IMR-90 (cell line): ENCODE results near the gene MIS18A. TPM values are rescaled to one million over a fixed set of nuclear protein-coding genes. Genes with fewer than 3 reads are reported as not detected.
A peak's percentile ranks its signal among the peaks of the same experiment; 100 is the strongest.

ENCODE experiments used
- ATAC-seq: fragments of 200-7000 bp; cut with Tn5 transposase; 2 replicates; pipeline ENCODE4 v1.9.1; 2020; ENCODE audit warnings: low read depth, mild to moderate bottlenecking, moderate library complexity
- BruUV-seq: library from RNA; stranded (reverse); fragments of 400-500 nt; replicated peaks from 2 replicates; lab custom pipeline; 2021; lab: Mats Ljungman, UMichigan
- CTCF ChIA-PET: fragments of 300-600 bp; formaldehyde crosslinking; extraction: SDS; loops from one replicate; lab custom pipeline; 2021; ENCODE audit warnings: antibody characterized with exemption; lab: Yijun Ruan, JAX
- POLR2A ChIA-PET: fragments of 300-600 bp; sonication (Branson Sonifier 250); formaldehyde crosslinking; loops from one replicate; lab custom pipeline; 2022; ENCODE audit warnings: antibody characterized with exemption; ENCODE audit not compliant: unreplicated experiment; lab: Charles Lee
- DNase-seq: peaks from one replicate; pipeline ENCODE4 v3.0.0; 2013
- H2AFZ ChIP-seq: replicated peaks from 2 replicates; pipeline ENCODE3; 2013; ENCODE audit warnings: low read length, mild to moderate bottlenecking; ENCODE audit not compliant: poor library complexity
- H2AK5ac ChIP-seq: 2 replicates; pipeline ENCODE4 v1.6.1; 2013; ENCODE audit warnings: low read depth, low read length, inconsistent platforms
- H2AK9ac ChIP-seq: replicated peaks from 2 replicates; pipeline ENCODE3; 2013; ENCODE audit warnings: mild to moderate bottlenecking, low read depth, low read length, moderate library complexity; ENCODE audit not compliant: poor library complexity
- H2BK120ac ChIP-seq: 2 replicates; pipeline ENCODE4 v1.6.1; 2013; ENCODE audit warnings: low read depth, low read length, inconsistent platforms
- H2BK15ac ChIP-seq: 3 replicates; pipeline ENCODE4 v1.6.1; 2013; ENCODE audit warnings: low read depth, low read length, inconsistent platforms
- H2BK20ac ChIP-seq: 2 replicates; pipeline ENCODE4 v1.6.1; 2013; ENCODE audit warnings: low read depth, mild to moderate bottlenecking, inconsistent platforms, low read length, moderate library complexity
- H2BK5ac ChIP-seq: 2 replicates; pipeline ENCODE4 v1.6.1; 2013; ENCODE audit warnings: mild to moderate bottlenecking, low read depth, low read length, inconsistent platforms; ENCODE audit not compliant: poor library complexity, severe bottlenecking
- H3K14ac ChIP-seq: replicated peaks from 2 replicates; pipeline ENCODE4 v1.6.1; 2013; ENCODE audit warnings: low read depth, low read length, inconsistent platforms
- H3K18ac ChIP-seq: 2 replicates; pipeline ENCODE4 v1.6.1; 2013; ENCODE audit warnings: low read depth, low read length, control low read depth
- H3K23ac ChIP-seq: 2 replicates; pipeline ENCODE4 v1.6.1; 2013; ENCODE audit warnings: low read depth, low read length, inconsistent platforms
- H3K27ac ChIP-seq: 2 replicates; pipeline ENCODE4 v1.5.1; 2013; ENCODE audit warnings: mild to moderate bottlenecking, control low read depth, low read length; ENCODE audit not compliant: insufficient read depth
- H3K27me3 ChIP-seq: 2 replicates; pipeline ENCODE4 v1.6.1; 2013; ENCODE audit warnings: low read length; ENCODE audit not compliant: control insufficient read depth, insufficient read depth
- H3K36me3 ChIP-seq: 2 replicates; pipeline ENCODE4 v1.6.1; 2013; ENCODE audit warnings: low read length, mixed read lengths; ENCODE audit not compliant: control insufficient read depth, insufficient read depth
- H3K4ac ChIP-seq: 2 replicates; pipeline ENCODE4 v1.6.1; 2013; ENCODE audit warnings: low read depth, low read length, inconsistent platforms
- H3K4me1 ChIP-seq: 2 replicates; pipeline ENCODE4 v1.6.1; 2013; ENCODE audit warnings: low read length, mixed read lengths; ENCODE audit not compliant: control insufficient read depth, insufficient read depth
- H3K4me2 ChIP-seq: 2 replicates; pipeline ENCODE4 v1.6.1; 2013; ENCODE audit warnings: low read depth, mild to moderate bottlenecking, control low read depth, low read length, moderate library complexity
- H3K4me3 ChIP-seq: 2 replicates; pipeline ENCODE4 v1.5.1; 2013; ENCODE audit warnings: low read depth, mild to moderate bottlenecking, control low read depth, low read length, moderate library complexity; ENCODE audit not compliant: insufficient read depth
- H3K56ac ChIP-seq: 2 replicates; pipeline ENCODE4 v1.6.1; 2013; ENCODE audit warnings: low read length, inconsistent platforms; ENCODE audit not compliant: insufficient read depth; ENCODE audit errors: extremely low read depth
- H3K79me1 ChIP-seq, 2 experiments: 2 replicates each; pipeline ENCODE4 v1.6.1; 2013; ENCODE audit warnings: low read length in 2 of 2, inconsistent platforms in 1 of 2, low read depth in 1 of 2
- H3K9ac ChIP-seq: 2 replicates; pipeline ENCODE4 v1.6.1; 2013; ENCODE audit warnings: low read depth, low read length, control low read depth
- H3K9me1 ChIP-seq: 2 replicates; pipeline ENCODE4 v1.6.1; 2013; ENCODE audit warnings: low read length, inconsistent platforms; ENCODE audit not compliant: insufficient read depth
- H3K9me3 ChIP-seq: 2 replicates; pipeline ENCODE4 v1.6.1; 2013; ENCODE audit warnings: low read length; ENCODE audit not compliant: control insufficient read depth, insufficient read depth
- H4K20me1 ChIP-seq: 2 replicates; pipeline ENCODE4 v1.6.1; 2013; ENCODE audit warnings: low read length, inconsistent platforms; ENCODE audit not compliant: insufficient read depth
- H4K5ac ChIP-seq: 2 replicates; pipeline ENCODE4 v1.6.1; 2013; ENCODE audit warnings: mild to moderate bottlenecking, low read depth, low read length, control low read depth
- H4K8ac ChIP-seq, 2 experiments: 2 replicates each; pipeline ENCODE4 v1.6.1; 2013; ENCODE audit warnings: low read depth in 2 of 2, low read length in 2 of 2, control low read depth in 1 of 2, inconsistent platforms in 1 of 2
- H4K91ac ChIP-seq: 2 replicates; pipeline ENCODE4 v1.6.1; 2013; ENCODE audit warnings: low read depth, low read length, inconsistent platforms; ENCODE audit not compliant: insufficient read depth
- BHLHE40 ChIP-seq: fragments of 150-350 bp; IDR thresholded peaks from 2 replicates; pipeline ENCODE4 v1.6.1; 2016; ENCODE audit warnings: mild to moderate bottlenecking, low read depth, low read length
- CEBPB ChIP-seq: IDR thresholded peaks from 2 replicates; pipeline ENCODE4 v1.6.1; 2012; ENCODE audit warnings: low read depth, low read length, improper control_type of control experiment
- CHD1 ChIP-seq: IDR thresholded peaks from 2 replicates; pipeline ENCODE4 v1.6.1; 2012; ENCODE audit warnings: low read depth, low read length, improper control_type of control experiment
- CTCF ChIP-seq: conservative IDR thresholded peaks from 2 replicates; pipeline ENCODE4 v1.5.1; 2012; ENCODE audit warnings: mild to moderate bottlenecking, low read depth, low read length, improper control_type of control experiment
- ELK1 ChIP-seq: fragments of 150-350 bp; IDR thresholded peaks from 2 replicates; pipeline ENCODE4 v1.6.1; 2016; ENCODE audit warnings: low read depth, mild to moderate bottlenecking, low read length, moderate library complexity, borderline replicate concordance
- FOS ChIP-seq: fragments of 150-350 bp; IDR thresholded peaks from 2 replicates; pipeline ENCODE4 v1.6.1; 2016; ENCODE audit warnings: low read depth, low read length
- MXI1 ChIP-seq: IDR thresholded peaks from 2 replicates; pipeline ENCODE4 v1.6.1; 2012; ENCODE audit warnings: low read depth, mild to moderate bottlenecking, low read length, moderate library complexity, borderline replicate concordance
- NFE2L2 ChIP-seq: fragments of 150-350 bp; IDR thresholded peaks from 2 replicates; pipeline ENCODE4 v1.6.1; 2016; ENCODE audit warnings: low read depth, mild to moderate bottlenecking, low read length
- POLR2A ChIP-seq: IDR thresholded peaks from 2 replicates; pipeline ENCODE4 v1.6.1; 2012; ENCODE audit warnings: mild to moderate bottlenecking, low read depth, low read length
- RAD21 ChIP-seq: IDR thresholded peaks from 2 replicates; pipeline ENCODE4 v1.6.1; 2012; ENCODE audit warnings: low read length, improper control_type of control experiment
- RCOR1 ChIP-seq: IDR thresholded peaks from 2 replicates; pipeline ENCODE4 v1.6.1; 2012; ENCODE audit warnings: mild to moderate bottlenecking, low read length, improper control_type of control experiment; ENCODE audit not compliant: insufficient replicate concordance
- RFX5 ChIP-seq: IDR thresholded peaks from 2 replicates; pipeline ENCODE4 v1.8.0; 2012; ENCODE audit warnings: low read depth, mild to moderate bottlenecking, low read length, moderate library complexity
- SMC3 ChIP-seq: fragments of 150-350 bp; IDR thresholded peaks from 2 replicates; pipeline ENCODE4 v1.6.1; 2016; ENCODE audit warnings: low read depth, mild to moderate bottlenecking, antibody characterized with exemption, low read length, moderate library complexity
- USF2 ChIP-seq: fragments of 150-350 bp; IDR thresholded peaks from 2 replicates; pipeline ENCODE4 v1.6.1; 2017; ENCODE audit warnings: mild to moderate bottlenecking, antibody characterized with exemption, low read length, low read depth
- WGBS, 2 experiments: methylation state at CpG; one replicate each; pipeline versions ENCODE4 v1.1.5 to v1.1.7; 2013; ENCODE audit warnings: missing lambda C conversion rate in 2 of 2; ENCODE audit not compliant: insufficient read length in 1 of 2; ENCODE audit errors: extremely low coverage in 2 of 2; 5-methylcytosine and 5-hydroxymethylcytosine counted together
- dilution Hi-C: fragments of 300-500 bp; cut with HindIII; formaldehyde crosslinking; loops from one replicate; pipeline ENCODE4 v1.14.3; 2018; ENCODE audit warnings: low sequenced_read_pairs; ENCODE audit not compliant: unreplicated experiment
- in situ Hi-C: fragments of 300-500 bp; cut with MboI; formaldehyde crosslinking; loops from 3 replicates; pipeline ENCODE4 v1.14.3; 2019; ENCODE audit warnings: low sequenced_read_pairs, inconsistent platforms, mixed read lengths
- intact Hi-C: fragments of 100-400 bp; cut with micrococcal nuclease; formaldehyde crosslinking; loops from 2 replicates; pipeline ENCODE4 v1.10.0; 2022
- polyA plus RNA-seq, 3 experiments: library from polyadenylated mRNA; depleted of rRNA; stranded (reverse); fragments of >200 nt; gene quantifications; 2 replicates each; pipeline ENCODE4 v1.2.3, GENCODE V29; 2012; ENCODE audit warnings: low replicate concordance in 1 of 3
- total RNA-seq: library from RNA; depleted of rRNA; stranded (reverse); fragments of >200 nt; gene quantifications from 2 replicates; pipeline ENCODE4 v1.2.3, GENCODE V29; 2012

Gene MIS18A
- total and polyA plus RNA-seq, 2 of the 4 experiments (the other 2 are of a cell fraction): 4.5 to 7.6 TPM

GRCh38 chr21:32325706-32326105, 46.9 kb upstream of the MIS18A start:
- Histone ChIP-seq H3K23ac (no peak overlapping the region), H4K20me1 (no peaks in the 10 kb centered on the region; the same call in 1 of the 2 replicates), H2BK15ac (no peak overlapping the region), H2AFZ (no peak overlapping the region), H2AK5ac (no peak overlapping the region), H3K4me3 (no peak overlapping the region), H2BK5ac (no peak overlapping the region), H2AK9ac (peak overlapping the region; percentile 26), H3K56ac (no peak overlapping the region), H3K9me1 (peaks cover 13% of the 10 kb centered on the region), H3K9me3 (no peaks in the 10 kb centered on the region), H2BK120ac (no peak overlapping the region), H4K5ac (no peak overlapping the region), H3K14ac (no peak overlapping the region), H3K9ac (no peak overlapping the region), H3K27ac (no peak overlapping the region), H3K4me1 (peaks cover 9% of the 10 kb centered on the region), H3K4ac (no peak overlapping the region), H4K91ac (no peak overlapping the region), H3K18ac (no peak overlapping the region), H2BK20ac (no peak overlapping the region), H3K4me2 (no peak overlapping the region), H3K36me3 (peaks cover 51% of the 10 kb centered on the region), H3K27me3 (no peaks in the 10 kb centered on the region), H4K8ac (no peak overlapping the region), H3K79me1 (peaks cover 3 to 32% of the 10 kb centered on the region in 2 experiments; a peak in 3 of 4 replicates)
- TF ChIP-seq SMC3 (no peak), MXI1 (no peak), CHD1 (no peak), FOS (no peak), RAD21 (no peak), NFE2L2 (no peak), RFX5 (no peak), POLR2A (no peak), RCOR1 (no peak), BHLHE40 (no peak), CEBPB (no peak), USF2 (no peak), ELK1 (no peak), CTCF (no peak)
- ATAC-seq (peak; percentile 41), DNase-seq (peak; percentile 42)
- intact Hi-C loops: no loop called here
- no TSS peak for BruUV-seq
- WGBS, 2 experiments: 83% methylated on average over 4 of the region's 8 CpGs; no CpG with 5 or more reads in 1 of the 2 experiments
- ChIA-PET CTCF (interaction anchor here (0.6 to 1.1 kb wide), 2 partner anchors 38 to 243 kb away, joined by 3 to 6 read pairs; no protein-coding TSS in a partner anchor), POLR2A (no interaction called here)
- in situ Hi-C loops: no loop called here
- dilution Hi-C loops: no loop called here
